SK-N-SH treated with all-trans-retinoic acid at 6 μM for 48 hours (cell line): ENCODE measurements around the gene IL22RA2.
"Not testable (repeated sequence)": the region's sequence is repeated elsewhere in the genome, so short reads cannot be mapped to it uniquely, and the experiment has no call there.

Source experiments
- ATAC-seq: fragments of 200-7000 bp; cut with Tn5 transposase; 3 replicates; pipeline ENCODE4 v1.9.1; 2020; ENCODE audit warnings: mild to moderate bottlenecking, moderate library complexity
- BACH2 ChIP-seq: fragments of 250-450 bp; sonication (Bioruptor Pico); IDR thresholded peaks from 2 replicates; pipeline ENCODE4 v1.9.0; 2021; ENCODE audit warnings: mild to moderate bottlenecking, borderline replicate concordance
- CSDC2 ChIP-seq: fragments of 250-450 bp; sonication (Bioruptor Pico); IDR thresholded peaks from 2 replicates; pipeline ENCODE4 v1.5.0; 2020; ENCODE audit warnings: mild to moderate bottlenecking, moderate library complexity
- CSRNP3 ChIP-seq: fragments of 250-450 bp; sonication (Bioruptor Pico); IDR thresholded peaks from 2 replicates; pipeline ENCODE4 v1.5.1; 2021; ENCODE audit warnings: mild to moderate bottlenecking, moderate library complexity
- GLIS3 ChIP-seq: fragments of 250-450 bp; sonication (Bioruptor Pico); IDR thresholded peaks from 2 replicates; pipeline ENCODE4 v1.5.0; 2020; ENCODE audit warnings: mild to moderate bottlenecking, moderate library complexity
- ISL1 ChIP-seq: fragments of 250-450 bp; sonication (Bioruptor Pico); IDR thresholded peaks from 2 replicates; pipeline ENCODE4 v2.1.2; 2022; ENCODE audit warnings: mild to moderate bottlenecking, moderate library complexity
- PATZ1 ChIP-seq: fragments of 250-450 bp; sonication (Bioruptor Pico); IDR thresholded peaks from 2 replicates; pipeline ENCODE4 v1.8.0; 2020; ENCODE audit warnings: mild to moderate bottlenecking, moderate library complexity, borderline replicate concordance
- POU6F1 ChIP-seq: fragments of 250-450 bp; sonication (Bioruptor Pico); IDR thresholded peaks from 2 replicates; pipeline ENCODE4 v1.8.0; 2021; ENCODE audit warnings: low read depth, mild to moderate bottlenecking, moderate library complexity, borderline replicate concordance
- PPARA ChIP-seq: fragments of 250-450 bp; sonication (Bioruptor Pico); IDR thresholded peaks from 2 replicates; pipeline ENCODE4 v1.5.0; 2020; ENCODE audit warnings: mild to moderate bottlenecking, borderline replicate concordance
- RARB ChIP-seq: fragments of 250-450 bp; sonication (Bioruptor Pico); IDR thresholded peaks from 2 replicates; pipeline ENCODE4 v1.8.0; 2021; ENCODE audit warnings: mild to moderate bottlenecking, moderate library complexity
- SNAI2 ChIP-seq: fragments of 250-450 bp; sonication (Bioruptor Pico); IDR thresholded peaks from 2 replicates; pipeline ENCODE4 v1.5.0; 2020; ENCODE audit warnings: mild to moderate bottlenecking, moderate library complexity
- TCF4 ChIP-seq: fragments of 250-450 bp; sonication (Bioruptor Pico); IDR thresholded peaks from 2 replicates; pipeline ENCODE4 v1.8.0; 2021; ENCODE audit warnings: mild to moderate bottlenecking, moderate library complexity, borderline replicate concordance
- TSHZ2 ChIP-seq: fragments of 250-450 bp; sonication (Bioruptor Pico); IDR thresholded peaks from 2 replicates; pipeline ENCODE4 v1.5.0; 2020; ENCODE audit warnings: mild to moderate bottlenecking, moderate library complexity
- ZC3H10 ChIP-seq: fragments of 250-450 bp; sonication (Bioruptor Pico); IDR thresholded peaks from 2 replicates; pipeline ENCODE4 v1.5.1; 2021; ENCODE audit warnings: mild to moderate bottlenecking, moderate library complexity
- ZFP3 ChIP-seq: fragments of 250-450 bp; sonication (Bioruptor Pico); IDR thresholded peaks from 2 replicates; pipeline ENCODE4 v1.5.0; 2020; ENCODE audit warnings: mild to moderate bottlenecking, moderate library complexity
- ZNF565 ChIP-seq: fragments of 450-650 bp; formaldehyde crosslinking; conservative IDR thresholded peaks from 2 replicates; pipeline ENCODE4 v1.5.0; 2020; ENCODE audit warnings: low read depth, mild to moderate bottlenecking, moderate library complexity

IL22RA2 gene

GRCh38 chr6:137217801-137218472, 44.5 kb upstream of the IL22RA2 start:
- ATAC-seq: no peak
- TF ChIP-seq ISL1 (no peak), SNAI2 (CRISPR knock-in tag) (no peak), BACH2 (CRISPR knock-in tag) (no peak), PATZ1 (no peak), PPARA (CRISPR knock-in tag) (no peak)

- ATAC-seq: no peak
- no peak for TF ChIP-seq PPARA (CRISPR knock-in tag)
- no peak for TF ChIP-seq BACH2 (CRISPR knock-in tag)
- TF ChIP-seq CSRNP3 (CRISPR knock-in tag): no peak
- peak; percentile 25; the same call in 1 of the 2 replicates for TF ChIP-seq ISL1
- no peak for TF ChIP-seq ZNF565 (CRISPR knock-in tag)
These were observed 43.6 kb upstream of the IL22RA2 start for GRCh38 chr6:137216875-137217553.

- TF ChIP-seq SNAI2 (CRISPR knock-in tag) (no peak), ZC3H10 (CRISPR knock-in tag) (no peak)
- TF ChIP-seq, all 23 proteins: peak for 0
- ATAC-seq: no peak
These were observed 42.7 kb upstream of the IL22RA2 start for GRCh38 chr6:137216106-137216505.

- ATAC-seq: not testable (repeated sequence)
These were observed 42.2 kb upstream of the IL22RA2 start for GRCh38 chr6:137215630-137216029.

GRCh38 chr6:137214931-137215330, 41.5 kb upstream of the IL22RA2 start:
- ATAC-seq: no peak
- TF ChIP-seq ZNF565 (CRISPR knock-in tag) (no peak), CSRNP3 (CRISPR knock-in tag) (no peak), CSDC2 (CRISPR knock-in tag) (no peak), RARB (CRISPR knock-in tag) (no peak), GLIS3 (CRISPR knock-in tag) (no peak), ZFP3 (no peak), TSHZ2 (no peak), ISL1 (no peak), TCF4 (CRISPR knock-in tag) (no peak), POU6F1 (CRISPR knock-in tag) (no peak), PATZ1 (no peak), BACH2 (CRISPR knock-in tag) (no peak)
